ENCODE results near the gene ZBTB8OS.

Gene ZBTB8OS

DNA sequence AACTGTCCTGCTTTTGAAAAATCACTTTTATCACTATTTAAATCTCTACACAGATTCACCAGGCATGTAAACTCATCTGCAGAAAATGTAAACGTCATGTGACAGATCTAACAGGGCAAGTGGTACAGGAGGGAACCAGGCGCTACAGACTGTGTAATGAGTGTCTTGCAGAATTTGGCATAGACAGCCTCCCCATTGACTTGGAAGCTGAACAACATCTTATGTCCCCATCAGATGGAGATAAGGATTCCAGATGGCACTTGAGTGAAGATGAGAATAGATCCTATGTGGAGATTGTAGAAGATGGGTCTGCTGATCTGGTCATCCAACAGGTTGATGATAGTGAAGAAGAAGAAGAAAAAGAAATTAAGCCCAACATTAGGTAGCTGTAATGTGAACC is 50.3 kb downstream of the ZBTB8OS start:
- no peak for ATAC-seq
- Mint-ChIP-seq H3K27me3 (no peaks in the 10 kb centered on the region), H3K4me1 (no peaks in the 10 kb centered on the region), H3K4me3 (no peak overlapping the region), H3K27ac (no peak overlapping the region), H3K9me3 (no peaks in the 10 kb centered on the region)
- no peak for DNase-seq

DNA sequence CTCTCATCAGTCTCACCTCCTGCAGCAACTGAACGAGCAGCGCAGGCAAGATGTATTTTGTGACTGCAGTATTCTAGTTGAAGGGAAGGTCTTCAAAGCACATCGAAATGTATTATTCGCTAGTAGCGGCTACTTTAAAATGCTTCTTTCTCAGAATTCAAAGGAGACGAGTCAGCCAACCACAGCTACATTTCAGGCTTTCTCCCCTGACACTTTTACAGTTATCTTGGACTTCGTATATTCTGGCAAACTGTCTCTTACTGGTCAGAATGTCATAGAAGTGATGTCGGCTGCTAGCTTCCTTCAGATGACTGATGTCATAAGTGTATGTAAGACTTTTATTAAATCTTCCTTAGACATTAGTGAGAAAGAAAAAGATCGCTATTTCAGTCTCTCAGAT is 57.4 kb downstream of the ZBTB8OS start:
- ATAC-seq = no peak
- Mint-ChIP-seq H3K4me1 (no peaks in the 10 kb centered on the region), H3K9me3 (no peaks in the 10 kb centered on the region)

DNA sequence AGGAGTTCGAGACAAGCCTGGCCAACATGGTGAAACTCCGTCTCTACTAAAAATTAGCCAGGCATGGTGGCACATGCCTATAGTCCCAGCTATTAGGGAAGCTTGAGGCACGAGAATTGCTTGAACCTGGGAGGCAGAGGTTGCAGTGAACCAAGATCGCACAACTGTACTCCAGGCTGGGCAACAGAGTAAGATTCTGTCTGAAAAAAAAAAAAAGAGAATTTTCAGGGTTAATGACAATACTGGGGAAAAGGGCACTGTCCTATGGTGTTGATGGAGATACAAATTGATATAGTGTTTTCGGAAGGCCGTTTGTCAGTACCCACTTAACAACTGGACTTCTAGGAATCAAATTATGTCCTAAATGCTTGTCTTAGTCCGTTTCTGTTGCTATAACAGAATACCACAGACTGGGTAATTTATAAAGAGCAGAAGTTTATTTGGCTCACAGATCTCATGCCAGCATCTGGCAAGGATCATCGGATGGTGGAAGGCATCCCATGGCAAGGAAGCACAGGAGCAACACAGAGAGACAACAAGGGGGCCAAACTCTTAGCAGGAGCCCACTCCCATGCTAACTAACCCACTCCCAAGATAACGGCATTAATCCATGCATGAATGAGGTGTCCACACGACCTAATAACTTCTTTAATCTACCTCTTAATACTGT is 69.9 kb downstream of the ZBTB8OS start:
- Mint-ChIP-seq H3K4me1 (no peaks in the 10 kb centered on the region), H3K4me3 (no peak overlapping the region), H3K27ac (no peak overlapping the region), H3K9me3 (no peaks in the 10 kb centered on the region), H3K27me3 (no peaks in the 10 kb centered on the region)
- ATAC-seq = no peak
- DNase-seq = no peak

More for the DNA sequence above, 57.4 kb downstream of the ZBTB8OS start:
- H3K27me3 Mint-ChIP-seq = no peaks in the 10 kb centered on the region
- no peak for DNase-seq
- no peak overlapping the region for H3K27ac Mint-ChIP-seq
- no peak overlapping the region for H3K4me3 Mint-ChIP-seq
